Measurements from ENCODE around the gene ENPP3. TPM values are rescaled to one million over a fixed set of nuclear protein-coding genes. Genes with fewer than 3 reads are reported as not detected.
A peak's percentile ranks its signal among the peaks of the same experiment; 100 is the strongest.

ENPP3 gene
- total RNA-seq, 1 donor from 2014 or later, result 0.82 TPM

DNA sequence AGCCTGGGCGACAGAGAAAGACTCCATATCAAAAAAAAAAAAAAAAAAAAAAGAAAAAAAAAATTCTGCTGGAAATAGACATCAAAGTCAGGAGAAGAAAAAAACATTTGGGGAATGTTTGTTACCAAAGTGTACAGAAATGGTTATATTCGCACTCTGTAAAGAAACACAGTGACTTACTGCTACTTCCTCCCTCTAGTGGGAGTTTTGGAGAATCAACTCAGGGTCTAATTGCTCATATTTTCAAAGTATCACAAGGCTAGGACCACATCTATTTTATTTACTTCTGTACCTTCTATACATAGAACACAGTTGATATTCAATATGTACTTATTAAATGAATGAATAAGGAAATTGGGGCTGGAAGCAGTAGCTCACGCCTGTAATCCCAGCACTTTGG, 39.7 kb upstream of the ENPP3 start:
- H3K4me1 Mint-ChIP-seq (ENCODE audit: unreplicated experiment), result no peaks in the 10 kb centered on the region
- TF ChIP-seq, protein P1, sequence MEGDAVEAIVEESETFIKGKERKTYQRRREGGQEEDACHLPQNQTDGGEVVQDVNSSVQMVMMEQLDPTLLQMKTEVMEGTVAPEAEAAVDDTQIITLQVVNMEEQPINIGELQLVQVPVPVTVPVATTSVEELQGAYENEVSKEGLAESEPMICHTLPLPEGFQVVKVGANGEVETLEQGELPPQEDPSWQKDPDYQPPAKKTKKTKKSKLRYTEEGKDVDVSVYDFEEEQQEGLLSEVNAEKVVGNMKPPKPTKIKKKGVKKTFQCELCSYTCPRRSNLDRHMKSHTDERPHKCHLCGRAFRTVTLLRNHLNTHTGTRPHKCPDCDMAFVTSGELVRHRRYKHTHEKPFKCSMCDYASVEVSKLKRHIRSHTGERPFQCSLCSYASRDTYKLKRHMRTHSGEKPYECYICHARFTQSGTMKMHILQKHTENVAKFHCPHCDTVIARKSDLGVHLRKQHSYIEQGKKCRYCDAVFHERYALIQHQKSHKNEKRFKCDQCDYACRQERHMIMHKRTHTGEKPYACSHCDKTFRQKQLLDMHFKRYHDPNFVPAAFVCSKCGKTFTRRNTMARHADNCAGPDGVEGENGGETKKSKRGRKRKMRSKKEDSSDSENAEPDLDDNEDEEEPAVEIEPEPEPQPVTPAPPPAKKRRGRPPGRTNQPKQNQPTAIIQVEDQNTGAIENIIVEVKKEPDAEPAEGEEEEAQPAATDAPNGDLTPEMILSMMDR (conservative IDR thresholded peaks at IDR 0.05), result peak; percentile 70
- H3K4me3 Mint-ChIP-seq, result no peak overlapping the region
- H3K36me3 Mint-ChIP-seq, result peaks cover 31% of the 10 kb centered on the region
- H3K27ac Mint-ChIP-seq, result no peak overlapping the region
- no peaks in the 10 kb centered on the region for H3K27me3 Mint-ChIP-seq
- no peak for DNase-seq (ENCODE audit: extremely low spot score, unreplicated experiment)
- no peaks in the 10 kb centered on the region for H3K9me3 Mint-ChIP-seq

DNA sequence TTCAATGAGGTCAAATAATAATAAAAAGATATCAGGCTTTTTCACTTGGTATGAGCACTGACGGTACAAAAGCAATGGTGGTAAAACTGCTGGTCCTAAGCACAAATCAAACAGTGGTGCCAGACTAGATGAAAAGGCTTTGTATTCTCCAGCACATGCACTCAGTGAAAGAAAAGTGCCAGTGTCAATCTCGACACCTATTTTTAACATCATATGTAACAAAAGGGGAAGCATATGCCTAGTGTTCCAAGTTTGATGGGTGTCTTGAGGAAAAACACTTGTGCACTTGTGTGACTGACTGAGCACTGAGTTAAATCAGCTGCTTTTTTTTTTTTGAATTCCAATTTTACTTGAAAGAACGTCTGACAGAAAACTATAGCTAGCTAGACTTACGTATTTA, 36.4 kb upstream of the ENPP3 start:
- Mint-ChIP-seq H3K27me3 (no peaks in the 10 kb centered on the region), H3K4me3 (no peak overlapping the region), H3K4me1 (ENCODE audit: unreplicated experiment) (no peaks in the 10 kb centered on the region), H3K9me3 (no peaks in the 10 kb centered on the region), H3K27ac (no peak overlapping the region), H3K36me3 (peaks cover 14% of the 10 kb centered on the region)
- TF ChIP-seq, protein P1 (conservative IDR thresholded peaks at IDR 0.05), result no peak
- no peak for DNase-seq (ENCODE audit: extremely low spot score, unreplicated experiment)

DNA sequence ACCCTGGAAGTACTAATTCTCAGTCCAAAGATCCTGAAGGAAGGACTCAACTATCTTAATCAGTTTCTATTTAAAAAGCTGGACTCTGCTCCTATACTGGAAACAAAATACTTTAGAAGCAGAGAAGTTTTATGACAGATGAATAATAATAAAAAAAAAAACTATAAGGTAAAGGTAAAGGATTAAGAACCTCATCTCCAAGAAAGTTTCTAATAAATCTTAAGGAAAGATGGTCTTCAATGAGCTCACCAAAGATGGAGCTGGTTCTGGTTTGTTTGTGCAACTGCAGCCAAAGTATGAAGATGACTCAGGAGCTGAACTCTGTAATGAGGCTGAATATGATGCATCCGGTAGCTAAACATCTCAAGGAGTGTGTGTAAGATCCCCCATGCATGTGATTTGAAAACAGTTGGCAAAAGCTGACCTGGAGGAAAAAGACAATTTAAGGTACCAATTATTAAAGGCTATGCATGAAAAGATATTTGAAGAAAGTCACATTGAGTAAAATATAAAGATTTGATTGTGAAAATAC, 34.3 kb upstream of the ENPP3 start:
- no peak for DNase-seq (ENCODE audit: extremely low spot score, unreplicated experiment)
- H3K4me1 Mint-ChIP-seq (ENCODE audit: unreplicated experiment), result no peaks in the 10 kb centered on the region
- H3K9me3 Mint-ChIP-seq, result no peaks in the 10 kb centered on the region
- peaks cover 18% of the 10 kb centered on the region for H3K36me3 Mint-ChIP-seq
- H3K27ac Mint-ChIP-seq, result no peak overlapping the region
- no peak overlapping the region for H3K4me3 Mint-ChIP-seq
- H3K27me3 Mint-ChIP-seq, result no peaks in the 10 kb centered on the region
- TF ChIP-seq, protein P1 (conservative IDR thresholded peaks at IDR 0.05), result no peak

DNA sequence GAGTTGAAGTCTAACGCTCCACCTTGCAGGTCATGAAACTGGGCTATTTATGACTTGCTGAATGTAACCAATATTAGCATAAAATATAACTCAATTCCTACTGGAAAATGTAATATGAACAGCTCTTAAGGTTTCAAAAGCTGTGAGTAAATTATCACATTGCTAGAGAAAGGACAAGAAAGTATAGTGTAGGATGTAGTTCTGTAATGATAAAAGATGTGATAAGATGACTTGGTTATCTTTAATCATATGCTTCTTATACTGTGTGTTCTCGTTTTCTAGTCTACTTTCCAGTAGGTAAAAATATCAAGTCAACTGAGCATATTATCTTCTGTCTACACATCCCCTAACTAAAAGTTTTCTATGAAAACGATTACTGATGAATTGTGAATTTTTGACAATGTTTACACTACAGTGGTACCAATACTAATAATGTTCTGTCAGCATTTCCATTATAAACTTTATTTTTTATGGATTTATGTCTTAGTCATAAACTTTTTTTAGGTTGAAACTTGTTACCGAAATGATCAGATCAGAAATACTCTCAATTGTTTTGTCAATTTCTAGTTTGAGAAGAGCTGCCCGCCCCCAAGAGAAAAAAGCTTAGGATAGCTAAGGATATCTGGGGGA, 23.7 kb upstream of the ENPP3 start:
- Mint-ChIP-seq H3K4me1 (ENCODE audit: unreplicated experiment) (no peaks in the 10 kb centered on the region), H3K9me3 (no peaks in the 10 kb centered on the region), H3K4me3 (no peak overlapping the region), H3K27ac (no peak overlapping the region), H3K27me3 (no peaks in the 10 kb centered on the region), H3K36me3 (peaks cover 18% of the 10 kb centered on the region)
- no peak for DNase-seq (ENCODE audit: extremely low spot score, unreplicated experiment)
- TF ChIP-seq, protein P1 (conservative IDR thresholded peaks at IDR 0.05), result no peak

DNA sequence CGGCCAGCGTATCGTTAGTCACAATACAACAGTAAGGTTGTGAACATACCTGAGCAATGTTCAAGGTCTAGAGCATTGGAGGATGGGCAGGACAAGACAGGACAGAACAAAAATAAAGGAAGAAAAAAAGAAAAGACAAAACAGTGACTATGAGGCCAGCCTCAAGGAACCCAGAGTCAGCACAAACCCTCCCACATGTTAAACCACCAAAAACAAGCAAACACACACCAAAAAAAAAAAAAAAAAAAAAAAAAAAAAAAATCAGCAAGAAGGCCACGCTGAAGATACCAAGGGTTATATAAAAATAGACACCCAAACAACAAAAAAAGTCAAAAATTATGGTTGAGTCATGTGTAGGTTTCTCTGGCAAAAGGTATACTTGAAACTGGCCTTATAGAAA, 21.8 kb upstream of the ENPP3 start:
- Mint-ChIP-seq H3K27me3 (no peaks in the 10 kb centered on the region), H3K4me3 (no peak overlapping the region), H3K9me3 (no peaks in the 10 kb centered on the region), H3K4me1 (ENCODE audit: unreplicated experiment) (no peaks in the 10 kb centered on the region), H3K27ac (no peak overlapping the region), H3K36me3 (peaks cover 15% of the 10 kb centered on the region)
- TF ChIP-seq, protein P1 (conservative IDR thresholded peaks at IDR 0.05), result no peak
- no peak for DNase-seq (ENCODE audit: extremely low spot score, unreplicated experiment)
